GM18526 (cell line): Measurements from ENCODE around the gene CD28.

ENCODE experiments used
- POLR2A ChIP-seq: IDR thresholded peaks from 3 replicates; pipeline ENCODE4 v1.6.1; 2011; ENCODE audit not compliant: insufficient read length; ENCODE audit errors: extremely low read depth

Gene CD28

DNA sequence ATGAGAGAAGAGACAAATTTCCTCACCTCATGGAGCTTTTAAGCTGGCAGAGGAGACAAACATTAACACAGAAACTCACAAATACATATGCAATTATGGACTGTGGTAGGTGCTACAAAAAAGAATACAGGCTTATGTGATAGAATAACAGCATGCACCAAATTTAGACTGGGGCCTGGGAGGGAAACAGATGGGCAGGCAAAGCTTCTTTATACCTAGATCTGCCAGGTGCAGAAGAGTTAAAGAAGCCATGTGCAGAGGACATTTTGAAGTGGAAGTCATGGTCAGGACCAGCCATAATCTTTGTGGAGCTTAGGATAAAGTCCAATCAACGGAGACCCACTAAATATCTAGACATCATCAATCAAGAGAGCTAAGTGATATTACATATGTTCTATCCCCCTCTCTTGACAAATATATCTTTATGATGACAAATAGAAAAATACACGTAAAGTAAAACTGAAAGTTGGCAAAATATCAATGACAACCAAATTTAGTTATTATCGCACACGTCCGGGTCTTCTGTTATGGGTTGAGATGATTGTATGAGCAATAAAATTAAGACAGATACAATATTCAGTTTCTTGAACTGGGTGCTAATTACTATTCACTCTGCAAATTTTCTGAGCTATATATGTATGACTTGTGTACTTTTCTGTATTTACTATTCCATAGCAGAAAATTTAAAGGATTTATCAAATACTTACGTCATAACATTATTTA is 44.1 kb downstream of the CD28 start:
- TF ChIP-seq POLR2A, result no peak

DNA sequence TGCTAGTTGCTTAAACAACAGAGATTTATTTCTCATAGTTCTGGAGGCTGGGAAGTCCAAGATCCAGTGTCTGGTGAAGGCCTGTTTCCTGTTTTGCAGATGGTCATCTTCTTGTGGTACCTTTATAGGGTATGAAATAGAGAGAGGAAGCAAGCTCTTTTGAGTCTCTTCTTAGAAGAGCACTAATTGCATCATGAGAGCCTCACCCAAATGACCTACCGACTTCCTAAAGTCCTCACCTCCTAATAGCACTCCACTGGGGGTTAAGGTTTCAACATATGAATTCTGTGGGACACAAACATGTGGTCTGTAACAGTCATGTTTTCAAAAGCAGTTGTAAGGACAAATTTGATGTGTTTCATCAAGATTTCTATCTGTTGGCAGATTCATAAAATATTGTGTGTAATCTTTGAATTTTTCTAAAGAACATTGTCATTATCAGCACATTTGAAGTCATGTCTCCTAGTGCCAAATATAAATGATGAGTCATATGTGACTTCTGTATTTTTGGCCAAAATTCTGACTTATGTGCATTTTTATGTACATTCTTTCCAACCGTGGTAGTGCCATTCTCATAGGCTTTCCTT is 45.3 kb downstream of the CD28 start:
- no peak for TF ChIP-seq POLR2A

DNA sequence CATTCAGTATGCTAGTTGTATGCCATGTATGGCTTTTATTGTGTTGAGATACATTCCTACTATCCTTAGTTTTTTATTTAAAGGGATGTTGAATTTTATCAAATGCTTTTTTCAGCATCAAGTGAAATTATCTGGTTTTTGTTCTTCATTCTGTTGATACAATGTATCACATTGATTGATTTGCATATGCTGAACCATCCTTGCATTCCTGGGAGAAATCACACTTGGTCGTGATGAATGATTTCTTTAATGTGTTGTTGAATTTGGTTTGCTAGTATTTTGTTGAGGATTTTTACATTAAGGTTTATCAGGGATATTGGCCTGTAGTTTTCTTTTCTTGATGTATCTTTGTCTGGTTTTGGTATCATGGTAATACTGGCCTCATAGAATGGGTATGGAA is 49.7 kb downstream of the CD28 start:
- TF ChIP-seq POLR2A, result no peak

DNA sequence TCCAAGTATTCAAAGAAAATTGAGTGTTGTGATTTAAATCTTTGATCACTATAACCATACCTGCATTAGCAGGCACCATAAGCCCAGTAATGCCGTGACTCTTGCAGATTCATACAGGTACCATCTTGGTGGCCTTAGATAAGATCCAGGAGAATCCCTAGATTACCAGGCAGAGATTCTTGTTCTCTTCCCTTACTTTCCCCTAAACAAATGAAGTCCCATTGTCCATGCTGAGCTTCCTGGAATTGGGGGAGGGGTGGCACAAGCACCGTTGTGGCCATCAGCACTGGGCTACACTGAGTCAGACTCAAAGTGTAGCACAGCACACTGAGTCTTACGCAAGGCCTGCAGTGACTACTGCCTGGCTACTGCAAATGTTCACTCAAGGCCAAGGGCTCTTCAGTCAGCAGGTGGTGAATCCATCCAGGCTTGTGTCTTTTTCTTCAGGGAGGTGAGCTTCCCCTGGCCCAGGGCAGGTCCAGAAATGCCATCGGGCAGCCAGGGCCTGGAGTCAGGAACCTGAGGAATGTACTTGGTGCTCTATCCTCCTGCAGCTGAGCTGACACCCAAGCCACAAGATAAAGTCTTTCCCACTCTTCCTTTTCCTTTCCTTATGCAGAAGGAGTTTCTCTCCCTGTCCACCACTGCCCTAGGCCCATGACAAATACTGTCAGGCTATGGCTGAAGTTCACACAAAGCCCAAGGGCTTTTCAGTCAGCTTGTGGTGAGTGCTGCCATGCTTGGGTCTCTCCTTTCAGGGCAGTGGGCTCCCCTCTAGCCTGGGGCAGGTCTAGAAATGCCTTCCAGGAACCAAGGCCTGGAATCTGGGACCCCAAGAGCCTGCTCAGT is 52.6 kb downstream of the CD28 start:
- TF ChIP-seq POLR2A, result no peak

DNA sequence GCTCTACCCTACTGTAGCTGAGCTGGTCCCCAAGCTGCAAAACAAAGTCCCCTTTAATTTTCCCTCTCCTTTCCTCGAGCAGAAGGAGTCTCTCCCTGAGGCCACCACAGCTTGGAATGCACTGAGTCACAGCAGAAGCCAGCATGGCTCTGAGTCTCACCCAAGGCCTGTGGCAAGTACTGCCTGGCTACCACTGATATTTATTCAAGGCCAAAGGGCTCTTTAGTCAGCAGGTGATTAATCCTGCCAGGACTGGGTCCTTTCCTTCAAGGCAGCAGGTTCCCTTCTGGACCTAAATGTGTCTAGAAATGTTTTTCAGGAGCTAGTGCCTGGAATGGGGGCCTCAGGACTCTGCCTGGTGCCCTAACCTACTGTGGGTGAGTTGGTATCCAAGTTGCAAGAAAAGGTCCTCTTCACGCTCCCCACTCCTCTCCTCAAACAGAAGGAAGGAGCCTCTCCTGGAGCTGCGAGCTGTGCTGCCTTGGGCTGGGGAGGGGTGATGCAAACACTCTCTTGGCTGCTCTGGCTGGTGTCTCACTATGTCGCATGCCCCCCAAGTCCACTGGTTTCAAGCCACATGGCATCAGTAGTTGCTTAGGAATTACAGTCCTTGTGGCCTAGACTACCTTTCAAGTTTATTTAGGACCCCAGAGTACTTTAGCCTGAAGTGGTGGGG is 53.4 kb downstream of the CD28 start:
- TF ChIP-seq POLR2A, result no peak

DNA sequence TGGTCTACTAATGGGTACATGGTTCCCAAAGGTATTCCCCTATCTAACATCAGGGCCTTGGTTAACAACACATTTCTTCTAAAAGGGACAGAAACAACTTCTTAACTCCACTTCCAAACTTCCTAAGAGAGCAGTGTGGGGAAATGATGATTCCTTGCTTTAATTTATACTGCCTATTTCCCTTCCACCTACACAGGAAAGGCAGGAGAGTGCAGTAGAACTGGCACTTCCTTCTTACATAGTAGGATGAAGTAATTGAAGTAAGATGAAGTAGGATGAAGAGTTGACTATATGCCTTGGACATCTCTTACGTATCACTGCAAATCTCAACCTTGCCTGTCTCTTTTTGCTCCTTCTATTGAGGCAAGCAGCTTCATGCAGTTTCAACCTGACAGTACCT is 54.7 kb downstream of the CD28 start:
- no peak for TF ChIP-seq POLR2A

DNA sequence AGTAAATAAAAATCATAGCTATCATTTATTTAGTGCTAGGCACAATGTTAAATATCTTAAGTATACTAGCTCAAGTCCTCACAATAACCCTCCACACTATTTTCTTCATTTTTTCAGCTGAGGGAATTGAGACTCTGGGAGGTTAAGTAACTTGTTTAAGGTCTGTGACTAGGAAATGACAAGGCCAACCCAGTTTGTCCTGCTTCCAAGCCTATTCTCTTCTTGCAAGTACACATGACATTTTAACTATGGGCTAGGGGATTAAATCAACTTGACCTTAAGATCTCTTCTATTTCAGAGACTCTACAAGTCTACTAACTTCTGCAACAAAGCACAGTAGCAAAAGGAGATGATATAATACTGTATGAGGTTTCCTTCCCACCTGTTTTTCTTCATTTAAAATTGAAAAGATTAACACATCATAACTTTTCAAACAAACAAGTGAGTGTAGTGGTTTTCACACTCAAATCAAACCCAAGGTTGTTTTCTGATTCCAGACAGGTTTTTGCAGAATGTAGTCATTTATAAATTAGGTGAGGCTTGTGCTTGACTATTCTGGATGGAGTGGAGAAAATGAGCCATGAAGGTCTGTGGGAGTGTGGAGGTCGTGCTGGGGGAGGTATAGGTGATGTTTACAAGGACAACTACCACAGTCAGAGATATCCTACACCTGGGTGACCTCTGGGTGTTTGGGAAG is 57.0 kb downstream of the CD28 start:
- TF ChIP-seq POLR2A, result no peak

DNA sequence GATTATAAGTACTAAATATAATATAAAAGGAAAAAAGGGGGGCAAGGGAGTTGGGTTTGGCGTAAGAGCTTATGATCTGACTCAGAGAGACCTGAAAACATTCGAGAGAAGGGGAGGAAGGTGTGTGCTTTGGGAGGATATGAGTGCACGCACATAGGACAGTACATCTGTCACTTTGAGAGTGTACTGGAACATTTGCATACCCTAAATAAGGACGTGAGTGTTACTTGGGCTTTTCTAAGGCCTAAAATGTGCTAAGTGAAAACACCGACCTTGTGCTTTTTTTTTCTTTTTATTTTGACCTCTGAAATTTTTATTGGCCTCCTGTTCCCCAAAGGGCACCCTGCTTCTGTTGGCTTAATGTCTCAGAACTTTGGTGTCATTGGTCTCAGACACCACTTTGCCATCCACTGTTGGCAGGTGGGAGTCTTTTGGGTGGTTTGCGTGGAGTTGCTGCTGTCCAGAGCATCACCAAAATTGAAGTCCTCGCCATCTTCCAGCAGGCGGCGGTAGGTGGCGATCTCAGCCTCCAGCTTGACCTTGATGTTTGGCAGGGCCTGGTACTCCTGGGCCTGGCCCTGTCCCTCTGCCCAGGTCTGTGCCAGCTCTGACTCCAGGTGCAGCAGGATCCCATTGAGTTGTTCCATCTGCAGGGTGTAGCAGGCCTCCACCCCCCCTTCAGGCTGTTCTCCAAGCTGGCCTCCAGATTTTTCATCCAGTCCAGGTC is 57.7 kb downstream of the CD28 start:
- no peak for TF ChIP-seq POLR2A

DNA sequence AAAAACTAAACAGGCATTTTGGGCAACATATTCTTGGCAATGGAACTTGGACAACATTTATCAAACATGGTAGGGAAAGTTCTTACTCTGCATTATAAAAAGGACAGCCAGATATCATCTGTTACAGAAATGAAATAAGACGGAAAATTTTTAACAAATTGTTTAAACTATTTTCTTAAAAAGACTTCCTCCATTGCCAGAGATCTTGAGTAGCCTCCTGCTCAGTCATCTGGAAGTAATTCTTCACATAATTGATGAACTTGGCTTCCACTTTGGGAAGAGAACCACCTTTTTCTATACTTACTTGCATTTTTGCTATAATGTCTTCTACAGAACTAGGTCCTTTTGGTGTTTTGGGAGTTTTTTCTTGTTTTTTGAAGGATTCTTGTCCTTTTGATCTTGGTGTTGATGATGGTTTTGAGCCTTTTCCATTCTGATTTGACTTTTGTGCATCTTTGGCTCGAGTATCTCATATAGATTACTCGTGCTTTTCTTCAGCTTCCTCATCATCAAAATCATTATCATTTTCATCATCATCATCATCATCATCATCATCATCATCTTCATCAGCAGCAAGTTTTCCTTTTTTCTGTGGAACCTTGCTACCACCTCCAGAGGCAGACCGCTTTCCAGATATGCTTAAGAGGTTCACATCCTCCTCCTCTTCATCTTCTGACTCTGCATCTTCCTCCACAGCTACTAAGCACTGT is 66.2 kb downstream of the CD28 start:
- no peak for TF ChIP-seq POLR2A

DNA sequence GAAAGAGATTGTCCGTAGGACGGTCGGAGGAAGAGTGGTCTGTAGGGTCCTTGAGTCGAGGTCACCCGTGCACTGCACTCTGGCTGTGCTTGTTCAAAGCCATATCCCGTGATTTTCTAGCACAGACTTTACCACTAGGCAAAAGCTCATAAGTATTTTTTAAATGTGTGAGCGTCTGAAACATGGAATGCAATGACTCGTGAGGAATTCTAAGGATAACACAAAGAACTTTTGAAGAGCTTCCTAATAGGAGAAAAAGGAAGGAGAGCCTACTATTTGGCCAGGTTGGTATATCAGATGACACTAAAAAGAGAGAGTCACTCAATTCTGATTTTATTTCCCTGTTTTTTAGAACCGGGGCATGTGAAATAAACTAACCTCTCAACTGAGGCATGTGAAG is 68.3 kb downstream of the CD28 start:
- no peak for TF ChIP-seq POLR2A

DNA sequence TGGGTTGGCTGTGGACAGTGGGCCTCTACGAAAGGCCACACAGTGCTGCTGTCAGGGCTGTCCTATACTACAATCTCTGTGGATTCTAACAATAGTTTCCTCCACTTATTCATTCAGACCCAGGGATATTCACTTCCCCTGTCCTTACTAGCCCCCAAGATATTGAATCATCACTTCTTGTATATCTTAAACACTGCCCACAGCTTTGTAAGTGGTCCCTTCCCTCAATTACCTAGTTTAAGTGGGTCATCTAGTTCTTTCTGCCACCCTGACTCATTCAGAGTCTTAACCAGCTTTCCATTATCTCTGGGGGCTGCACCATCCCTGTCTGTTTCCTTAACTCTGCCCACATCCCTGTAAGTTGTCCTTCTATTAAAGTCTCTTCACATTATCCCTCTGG is 69.2 kb downstream of the CD28 start:
- TF ChIP-seq POLR2A, result no peak

DNA sequence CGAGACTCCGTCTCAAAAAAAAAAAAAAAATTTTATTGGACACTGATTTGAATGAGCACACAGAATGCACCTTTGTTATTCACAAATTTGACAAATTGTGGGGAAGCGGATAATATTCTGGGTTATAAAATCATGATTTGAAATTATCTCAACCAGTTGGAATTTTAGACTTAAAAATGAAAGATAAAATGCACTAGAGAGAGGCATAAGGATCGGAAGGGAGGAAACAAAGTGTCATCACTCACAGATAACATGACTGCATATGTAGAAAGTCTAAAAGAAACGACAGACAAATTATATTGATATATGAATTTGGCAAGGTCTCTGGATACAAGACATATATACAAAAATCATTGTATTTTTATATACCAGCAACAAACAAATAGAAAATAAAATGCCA is 70.6 kb downstream of the CD28 start:
- TF ChIP-seq POLR2A, result no peak

DNA sequence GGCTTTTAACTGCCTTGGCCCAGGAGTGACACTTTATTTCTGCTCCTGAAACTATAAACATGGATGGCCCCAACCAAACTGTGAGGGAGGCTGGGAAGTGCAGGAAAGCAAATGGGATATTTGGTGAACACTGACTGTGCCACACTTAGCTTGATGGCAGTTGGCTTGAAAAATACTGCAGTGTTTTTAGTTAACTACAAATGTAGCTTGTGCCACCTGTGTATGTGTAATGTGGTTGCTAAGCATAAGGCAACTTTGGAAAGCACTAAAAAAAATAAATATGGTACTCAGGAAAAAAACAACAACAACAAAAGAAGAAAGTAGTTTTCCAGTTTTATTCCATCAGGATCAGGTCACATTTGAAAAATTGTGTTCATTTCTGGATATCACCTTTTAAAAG is 73.8 kb downstream of the CD28 start:
- TF ChIP-seq POLR2A, result no peak

DNA sequence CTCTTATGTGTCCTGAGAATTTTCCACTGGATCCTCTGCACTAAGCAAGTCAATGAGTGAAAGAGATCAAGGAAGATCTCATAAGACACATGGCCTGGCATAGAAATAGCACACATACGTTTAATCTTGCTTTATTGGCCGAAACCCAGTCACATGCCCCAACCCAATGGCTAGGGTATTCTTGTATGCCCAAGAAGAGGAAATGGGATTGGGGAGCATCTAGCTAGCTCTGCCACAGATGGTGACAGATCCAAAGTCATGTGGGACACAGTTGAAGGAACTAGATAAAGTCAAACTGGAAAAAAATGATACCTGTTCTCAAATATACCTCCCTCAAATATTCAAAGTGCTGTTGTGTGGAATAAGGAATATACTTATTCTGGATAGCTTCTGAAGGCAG is 74.7 kb downstream of the CD28 start:
- TF ChIP-seq POLR2A, result no peak
